HEK293T (cell line): ENCODE measurements around the gene RRAGA.

Experiments used
- CTCF ChIA-PET: fragments of 350-600 bp; formaldehyde crosslinking; extraction: SDS; loops from one replicate; lab custom pipeline; 2021; ENCODE audit warnings: antibody characterized with exemption, inconsistent platforms; lab: Yijun Ruan, JAX
- POLR2A ChIA-PET: fragments of 350-600 bp; formaldehyde crosslinking; extraction: SDS; loops from one replicate; lab custom pipeline; 2020; ENCODE audit warnings: antibody characterized with exemption, inconsistent platforms; lab: Yijun Ruan, JAX
- DNase-seq: peaks from one replicate; pipeline ENCODE4 v3.0.0; 2012; ENCODE audit warnings: mixed read lengths; ENCODE audit errors: extremely low spot score
- ARNT ChIP-seq: fragments of 450-650 bp; IDR thresholded peaks from 2 replicates; pipeline ENCODE4 v1.6.1; 2017; ENCODE audit warnings: mild to moderate bottlenecking
- BHLHE40 ChIP-seq: fragments of 450-650 bp; IDR thresholded peaks from 2 replicates; pipeline ENCODE4 v1.6.1; 2016; ENCODE audit warnings: mild to moderate bottlenecking, moderate library complexity, borderline replicate concordance
- CTBP1 ChIP-seq: fragments of 450-650 bp; IDR thresholded peaks from 2 replicates; pipeline ENCODE4 v1.6.1; 2016; ENCODE audit warnings: borderline replicate concordance
- ELF4 ChIP-seq: fragments of 450-650 bp; IDR thresholded peaks from 2 replicates; pipeline ENCODE4 v1.6.1; 2017; ENCODE audit warnings: antibody characterized with exemption
- FOXA1 ChIP-seq: fragments of 450-650 bp; IDR thresholded peaks from 2 replicates; pipeline ENCODE4 v1.6.1; 2016; ENCODE audit warnings: mild to moderate bottlenecking
- FOXK2 ChIP-seq: fragments of 450-650 bp; IDR thresholded peaks from 2 replicates; pipeline ENCODE4 v1.6.1; 2016; ENCODE audit warnings: mild to moderate bottlenecking
- FOXM1 ChIP-seq: fragments of 450-650 bp; IDR thresholded peaks from 2 replicates; pipeline ENCODE4 v1.6.1; 2017; ENCODE audit warnings: mild to moderate bottlenecking, borderline replicate concordance
- HDGF ChIP-seq: fragments of 450-650 bp; IDR thresholded peaks from 2 replicates; pipeline ENCODE4 v1.6.1; 2017; ENCODE audit warnings: antibody characterized with exemption, borderline replicate concordance
- L3MBTL2 ChIP-seq: fragments of 450-650 bp; conservative IDR thresholded peaks from 2 replicates; pipeline ENCODE4 v1.6.1; 2016; ENCODE audit warnings: mild to moderate bottlenecking
- LEF1 ChIP-seq: fragments of 450-650 bp; IDR thresholded peaks from 2 replicates; pipeline ENCODE4 v1.6.1; 2017; ENCODE audit warnings: mild to moderate bottlenecking, borderline replicate concordance
- NFRKB ChIP-seq: fragments of 450-650 bp; IDR thresholded peaks from 2 replicates; pipeline ENCODE4 v1.6.1; 2016; ENCODE audit warnings: mild to moderate bottlenecking, moderate library complexity
- PKNOX1 ChIP-seq: fragments of 450-650 bp; IDR thresholded peaks from 2 replicates; pipeline ENCODE4 v1.6.1; 2016
- SP1 ChIP-seq: fragments of 450-650 bp; IDR thresholded peaks from 2 replicates; pipeline ENCODE4 v1.6.1; 2017
- SUZ12 ChIP-seq: fragments of 450-650 bp; IDR thresholded peaks from 2 replicates; pipeline ENCODE4 v1.6.1; 2016; ENCODE audit warnings: mild to moderate bottlenecking
- TARDBP ChIP-seq: fragments of 450-650 bp; IDR thresholded peaks from 2 replicates; pipeline ENCODE4 v1.6.1; 2016
- ZNF384 ChIP-seq: fragments of 450-650 bp; IDR thresholded peaks from 2 replicates; pipeline ENCODE4 v1.6.1; 2016

The RRAGA gene

GRCh38 chr9:19033015-19033414 lies 16.2 kb upstream of the RRAGA start, which contains the start of gene SAXO1:
Gene SAXO1, minus strand, starts transcription at chr9:19033209. Its CDS starts 301 bp downstream, at chr9:19032908.
- DNase-seq: no peak
- POLR2A ChIA-PET: interaction anchor here (1.1 kb wide), 1 partner anchor 16 kb away, joined by 3 read pairs; the partner anchor contains the start of gene RRAGA
- CTCF ChIA-PET: no interaction called here
- TF ChIP-seq ZNF384: no peak
- TF ChIP-seq SP1: no peak
- TF ChIP-seq SUZ12: no peak
- no peak for TF ChIP-seq ARNT
- no peak for TF ChIP-seq TARDBP
- TF ChIP-seq NFRKB: no peak
- TF ChIP-seq HDGF: no peak
- TF ChIP-seq LEF1: no peak
- no peak for TF ChIP-seq PKNOX1
- no peak for TF ChIP-seq CTBP1
- no peak for TF ChIP-seq L3MBTL2
- TF ChIP-seq FOXA1: no peak
- TF ChIP-seq FOXM1: no peak
- no peak for TF ChIP-seq BHLHE40
- no peak for TF ChIP-seq FOXK2
- TF ChIP-seq ELF4: no peak

- ChIA-PET CTCF (interaction anchor here (0.7 kb wide), 1 partner anchor 12 kb away, joined by 5 read pairs; no protein-coding TSS in a partner anchor), POLR2A (no interaction called here)
- DNase-seq: no peak
- TF ChIP-seq FOXA1 (no peak), TARDBP (no peak), LEF1 (no peak), CTBP1 (no peak), SP1 (no peak), PKNOX1 (no peak), SUZ12 (no peak), ELF4 (no peak), FOXK2 (no peak), ARNT (no peak), HDGF (no peak), FOXM1 (no peak), NFRKB (no peak), BHLHE40 (no peak), L3MBTL2 (no peak), ZNF384 (no peak)
Measured at GRCh38 chr9:19036611-19037010, 12.6 kb upstream of the RRAGA start.

- CTCF ChIA-PET: interaction anchor here (1.2 kb wide), 1 partner anchor 415 kb away, joined by 4 read pairs; no protein-coding TSS in a partner anchor
- DNase-seq: peak; percentile 23
- TF ChIP-seq TARDBP (no peak), NFRKB (no peak), ELF4 (no peak), L3MBTL2 (no peak), FOXM1 (no peak), HDGF (no peak), FOXA1 (no peak), ARNT (no peak)
- POLR2A ChIA-PET: interaction anchor here (1.5 to 1.7 kb wide), 2 partner anchors 407 to 415 kb away, joined by 7 read pairs; no protein-coding TSS in a partner anchor
Measured at GRCh38 chr9:19049917-19050636, 850 bp downstream of the RRAGA start.

- DNase-seq: no peak
- TF ChIP-seq ZNF384: no peak
- no peak for TF ChIP-seq CTBP1
- no peak for TF ChIP-seq NFRKB
- no peak for TF ChIP-seq FOXA1
- TF ChIP-seq HDGF: no peak
- no peak for TF ChIP-seq BHLHE40
- TF ChIP-seq FOXK2: no peak
- no peak for TF ChIP-seq ELF4
- TF ChIP-seq ARNT: no peak
- TF ChIP-seq SUZ12: no peak
- no peak for TF ChIP-seq LEF1
- TF ChIP-seq TARDBP: no peak
- no peak for TF ChIP-seq PKNOX1
- no peak for TF ChIP-seq FOXM1
- CTCF ChIA-PET: interaction anchor here (1.2 to 1.5 kb wide), 2 partner anchors 406 to 415 kb away, joined by 4 to 5 read pairs; no protein-coding TSS in a partner anchor
- POLR2A ChIA-PET: interaction anchor here (1.4 to 1.7 kb wide), 2 partner anchors 123 to 414 kb away, joined by 4 to 7 read pairs; no protein-coding TSS in a partner anchor
Measured at GRCh38 chr9:19050637-19051591, 1.7 kb downstream of the RRAGA start.

- CTCF ChIA-PET: no interaction called here
- POLR2A ChIA-PET: no interaction called here
- no peak for TF ChIP-seq SUZ12
- no peak for DNase-seq
Measured at GRCh38 chr9:19057033-19057432, 7.8 kb downstream of the RRAGA start.
